PC-9 (cell line): ENCODE results near the gene LTC4S. TPM values are rescaled to one million over a fixed set of nuclear protein-coding genes. Genes with fewer than 3 reads are reported as not detected.
A peak's percentile ranks its signal among the peaks of the same experiment; 100 is the strongest.

ENCODE experiments used
- BruUV-seq: library from RNA; stranded (reverse); fragments of 400-500 nt; replicated peaks from 2 replicates; lab custom pipeline; 2021; lab: Mats Ljungman, UMichigan
- CTCF ChIA-PET: fragments of 300-600 bp; sonication (Branson Sonifier 250); formaldehyde crosslinking; loops from one replicate; lab custom pipeline; 2022; ENCODE audit warnings: antibody characterized with exemption; lab: Charles Lee
- POLR2A ChIA-PET: fragments of 300-600 bp; sonication (Branson Sonifier 250); formaldehyde crosslinking; loops from one replicate; lab custom pipeline; 2022; ENCODE audit warnings: antibody characterized with exemption; ENCODE audit not compliant: unreplicated experiment; lab: Charles Lee
- DNase-seq, 2 experiments: peaks; one replicate each; pipeline versions ENCODE4 v3.0.0 to v3.0.0-alpha.2; 2015 to 2022; ENCODE audit warnings: mixed read lengths in 1 of 2
- H2AFZ ChIP-seq: fragments of 200-600 bp; sonication (generic); 2 replicates; pipeline ENCODE4 v1.8.1; 2017; ENCODE audit warnings: antibody characterized with exemption
- H3F3A ChIP-seq: fragments of 200-600 bp; sonication (generic); 2 replicates; pipeline ENCODE4 v1.8.1; 2017; ENCODE audit warnings: antibody characterized with exemption, mild to moderate bottlenecking, low read depth; ENCODE audit not compliant: insufficient read depth
- H3K27ac ChIP-seq: fragments of 200-600 bp; sonication (generic); 2 replicates; pipeline ENCODE4 v1.6.1; 2016; ENCODE audit warnings: mixed run types
- H3K27me3 ChIP-seq: fragments of 200-600 bp; sonication (generic); 2 replicates; pipeline ENCODE4 v1.6.1; 2016; ENCODE audit warnings: low read depth, mixed run types; ENCODE audit not compliant: insufficient read depth
- H3K36me3 ChIP-seq: fragments of 200-600 bp; sonication (generic); 2 replicates; pipeline ENCODE4 v1.6.1; 2016; ENCODE audit warnings: low read depth, mixed run types
- H3K4me1 ChIP-seq: fragments of 200-600 bp; sonication (generic); replicated peaks from 2 replicates; pipeline ENCODE4 v1.6.1; 2016; ENCODE audit warnings: mixed run types; ENCODE audit not compliant: insufficient read depth
- H3K4me2 ChIP-seq: fragments of 200-600 bp; sonication (generic); 2 replicates; pipeline ENCODE4 v1.6.1; 2017; ENCODE audit warnings: mixed run types
- H3K4me3 ChIP-seq: fragments of 200-600 bp; sonication (generic); 2 replicates; pipeline ENCODE4 v1.6.1; 2016; ENCODE audit warnings: mixed run types
- H3K79me2 ChIP-seq: fragments of 200-600 bp; sonication (generic); 2 replicates; pipeline ENCODE4 v1.6.1; 2017; ENCODE audit warnings: low read depth, mixed run types
- H3K9me2 ChIP-seq: fragments of 200-600 bp; sonication (generic); 2 replicates; pipeline ENCODE4 v1.8.1; 2017; ENCODE audit warnings: mild to moderate bottlenecking; ENCODE audit not compliant: insufficient read depth
- H3K9me3 ChIP-seq: fragments of 200-600 bp; sonication (generic); 2 replicates; pipeline ENCODE4 v1.8.1; 2016; ENCODE audit warnings: low read depth; ENCODE audit not compliant: insufficient read depth
- H4K20me1 ChIP-seq: fragments of 200-600 bp; sonication (generic); 2 replicates; pipeline ENCODE4 v1.8.1; 2017; ENCODE audit not compliant: insufficient read depth
- CTCF ChIP-seq: fragments of 200-600 bp; sonication (generic); conservative IDR thresholded peaks from 2 replicates; pipeline ENCODE4 v1.6.1; 2017; ENCODE audit warnings: mixed run types, antibody characterized with exemption, mild to moderate bottlenecking, moderate library complexity
- EZH2 ChIP-seq: fragments of 200-600 bp; sonication (generic); IDR thresholded peaks from 2 replicates; pipeline ENCODE4 v1.8.0; 2017; ENCODE audit warnings: antibody characterized with exemption, low read depth
- intact Hi-C: fragments of 100-400 bp; cut with micrococcal nuclease; formaldehyde crosslinking; loops from one replicate; pipeline ENCODE4 v1.10.0; 2022; ENCODE audit not compliant: unreplicated experiment
- total RNA-seq: library from RNA; stranded (reverse); gene quantifications from 2 replicates; pipeline ENCODE4 v1.2.3, GENCODE V29; 2021

LTC4S gene
- total RNA-seq, 1 experiment from 2014 or later, result 9.7 TPM

- no peaks in the 10 kb centered on the region for H3K9me3 ChIP-seq
- no peak for DNase-seq
- peaks cover 37% of the 10 kb centered on the region for H3F3A ChIP-seq
- H3K79me2 ChIP-seq, result peaks cover 25% of the 10 kb centered on the region
- intact Hi-C loops, result loop anchor here (5.0 kb wide), 1 partner anchor 265 kb away; the partner anchor contains the start of gene RUFY1
- CTCF ChIA-PET, result no interaction called here
- H3K27ac ChIP-seq, result peak overlapping the region; percentile 100
- no peak overlapping the region for H3K4me3 ChIP-seq
- H3K27me3 ChIP-seq, result no peaks in the 10 kb centered on the region
- H2AFZ ChIP-seq, result no peak overlapping the region
- H3K9me2 ChIP-seq, result no peaks in the 10 kb centered on the region
- no TSS peak for BruUV-seq
- peak overlapping the region; percentile 100 for H3K4me2 ChIP-seq
- peaks cover 32% of the 10 kb centered on the region for H3K4me1 ChIP-seq
- H3K36me3 ChIP-seq, result peaks cover 7% of the 10 kb centered on the region
- POLR2A ChIA-PET, result no interaction called here
- TF ChIP-seq EZH2 (no peak), CTCF (no peak)
- peaks cover 7% of the 10 kb centered on the region for H4K20me1 ChIP-seq
These were observed 23.7 kb downstream of the LTC4S start for GRCh38 chr5:179817470-179817840.

GRCh38 chr5:179817890-179818745, 24.3 kb downstream of the LTC4S start:
- POLR2A ChIA-PET, result interaction anchor here (0.6 kb wide), 3 partner anchors 12 to 55 kb away, joined by 3 to 15 read pairs (median 3); no protein-coding TSS in a partner anchor
- peaks cover 14% of the 10 kb centered on the region for H4K20me1 ChIP-seq
- no peaks in the 10 kb centered on the region for H3K9me3 ChIP-seq
- TSS peak; percentile 16 for BruUV-seq
- H3K79me2 ChIP-seq, result peaks cover 31% of the 10 kb centered on the region
- H3K4me3 ChIP-seq, result peak overlapping the region; percentile 98; the same call in 1 of the 2 replicates
- 0 out of 2 replicates have a peak overlapping the region, but pooled peaks have one; percentile 64 for H2AFZ ChIP-seq
- peaks cover 14% of the 10 kb centered on the region for H3K36me3 ChIP-seq
- peak overlapping the region; percentile 100 for H3K4me2 ChIP-seq
- no peaks in the 10 kb centered on the region for H3K9me2 ChIP-seq
- H3F3A ChIP-seq, result peaks cover 41% of the 10 kb centered on the region
- DNase-seq, result peak in 1 of 2 experiments; percentile 38
- peaks cover 39% of the 10 kb centered on the region for H3K4me1 ChIP-seq
- CTCF ChIA-PET, result no interaction called here
- peak overlapping the region; percentile 100 for H3K27ac ChIP-seq
- intact Hi-C loops, result loop anchor here (2.0 to 5.0 kb wide), 4 partner anchors 15 to 266 kb away; partner anchors contain the start of genes HNRNPH1 and RUFY1
- no peaks in the 10 kb centered on the region for H3K27me3 ChIP-seq
- TF ChIP-seq EZH2 (no peak), CTCF (no peak)

GRCh38 chr5:179818746-179819295, 25.0 kb downstream of the LTC4S start:
- peak overlapping the region; percentile 98; the same call in 1 of the 2 replicates for H3K4me3 ChIP-seq

More at GRCh38 chr5:179818746-179819295, 25.0 kb downstream of the LTC4S start:
- no peak for TF ChIP-seq CTCF
- no peak for TF ChIP-seq EZH2
- no peaks in the 10 kb centered on the region for H3K9me3 ChIP-seq
- POLR2A ChIA-PET, result interaction anchor here (0.6 to 0.8 kb wide), 3 partner anchors 7 to 260 kb away, joined by 8 to 17 read pairs (median 10); no protein-coding TSS in a partner anchor
- peaks cover 19% of the 10 kb centered on the region for H3K36me3 ChIP-seq
- peaks cover 38% of the 10 kb centered on the region for H3K79me2 ChIP-seq
- H3K27ac ChIP-seq, result peak overlapping the region; percentile 100
- no TSS peak for BruUV-seq
- peaks cover 48% of the 10 kb centered on the region for H3F3A ChIP-seq
- H2AFZ ChIP-seq, result 0 out of 2 replicates have a peak overlapping the region, but pooled peaks have one; percentile 64
- H4K20me1 ChIP-seq, result peaks cover 21% of the 10 kb centered on the region
- intact Hi-C loops, result loop anchor here (1.0 to 5.0 kb wide), 7 partner anchors 13 to 267 kb away; partner anchors contain the start of genes HNRNPH1, MAML1, MGAT4B and MRNIP
- H3K27me3 ChIP-seq, result no peaks in the 10 kb centered on the region
- DNase-seq, result peak; percentile 95 to 98
- no peaks in the 10 kb centered on the region for H3K9me2 ChIP-seq
- CTCF ChIA-PET, result interaction anchor here (0.6 kb wide), 2 partner anchors 194 to 212 kb away, joined by 3 to 6 read pairs; no protein-coding TSS in a partner anchor
- H3K4me2 ChIP-seq, result peak overlapping the region; percentile 100
- H3K4me1 ChIP-seq, result peaks cover 45% of the 10 kb centered on the region
